Measurements from ENCODE around the gene PGD. TPM values are rescaled to one million over a fixed set of nuclear protein-coding genes. Genes with fewer than 3 reads are reported as not detected.
A peak's percentile ranks its signal among the peaks of the same experiment; 100 is the strongest.

The PGD gene
- total RNA-seq, 1 experiment from 2014 or later, result 291 TPM

DNA sequence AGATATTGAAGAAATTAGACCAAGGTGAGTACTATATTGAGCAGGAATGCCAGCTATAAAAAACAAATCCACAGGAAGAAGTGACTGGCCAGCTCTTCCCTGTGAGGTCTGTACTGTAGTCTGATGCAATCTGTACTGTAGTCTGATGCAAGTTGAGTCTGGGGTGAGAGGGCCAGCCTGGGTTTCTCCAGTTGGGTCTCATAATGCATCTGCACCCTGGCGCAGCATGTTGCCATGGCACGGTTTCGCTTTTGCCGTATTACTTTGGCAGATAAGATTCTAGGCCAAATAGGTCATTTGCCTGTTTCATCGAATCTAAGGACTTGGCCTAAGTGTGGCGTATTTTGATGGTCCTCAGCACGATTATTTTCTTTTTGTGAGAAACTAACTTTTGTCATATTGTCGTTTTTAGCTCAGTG is 24.4 kb upstream of the PGD start:
- H3K56ac ChIP-seq (ENCODE audit: insufficient read length, low read depth, low read length), result no peak overlapping the region
- no peak overlapping the region for H2AFZ ChIP-seq (ENCODE audit: low read length)
- Mint-ChIP-seq H3K27me3 (ENCODE audit: low read depth) (no peaks in the 10 kb centered on the region), H3K4me3 (no peak overlapping the region), H3K36me3 (ENCODE audit: insufficient read depth in 1 of 3, low read depth in 3 of 3) (peaks cover 31 to 75% (median 66%) of the 10 kb centered on the region in 3 experiments), H3K9me3 (no peaks in the 10 kb centered on the region), H3K27ac (peak overlapping the region in 1 of 3 experiments; percentile 32; a peak in 3 of 7 replicates), H3K4me1 (no peaks in the 10 kb centered on the region)
- no peaks in the 10 kb centered on the region for H3K79me1 ChIP-seq (ENCODE audit: insufficient read depth, low read depth, low read length, poor library complexity, severe bottlenecking)
- H2BK120ac ChIP-seq (ENCODE audit: low read depth, low read length, poor library complexity, severe bottlenecking), result no peak overlapping the region
- no peak overlapping the region for H2BK5ac ChIP-seq (ENCODE audit: insufficient read length, low read length)
- no peak overlapping the region for H3K14ac ChIP-seq (ENCODE audit: insufficient read depth, low read length)
- no peaks in the 10 kb centered on the region for H3K27me3 ChIP-seq (ENCODE audit: insufficient read depth, low read length)
- no peak overlapping the region for H4K8ac ChIP-seq (replicated peaks; ENCODE audit: insufficient read length, low read depth, low read length)
- DNase-seq, result no peak
- H3T11ph ChIP-seq (ENCODE audit: low read length), result no peak overlapping the region
- H4K5ac ChIP-seq (ENCODE audit: insufficient read length, low read depth, low read length), result no peak overlapping the region
- H2AK5ac ChIP-seq (ENCODE audit: insufficient read length, low read length), result no peak overlapping the region
- H2BK15ac ChIP-seq (ENCODE audit: low read depth, low read length), result no peak overlapping the region
- no peak overlapping the region for H3K4ac ChIP-seq (ENCODE audit: low read depth, low read length)
- no peaks in the 10 kb centered on the region for H3K9me3 ChIP-seq (ENCODE audit: control insufficient read depth, low read depth, low read length)
- no peak overlapping the region for H3K4me2 ChIP-seq (ENCODE audit: insufficient read depth, insufficient read length, low read length)
- no peak overlapping the region for H4K91ac ChIP-seq (ENCODE audit: insufficient read length, low read depth, low read length)
- H3K23ac ChIP-seq (ENCODE audit: insufficient read length, low read depth, low read length), result no peak overlapping the region
- no peaks in the 10 kb centered on the region for H3K4me1 ChIP-seq (ENCODE audit: insufficient read depth, low read length)
- no peak overlapping the region for H3K27ac ChIP-seq (ENCODE audit: insufficient read length, low read depth, low read length)
- no peaks in the 10 kb centered on the region for H3K79me2 ChIP-seq (ENCODE audit: insufficient read depth, low read length)
- no peak overlapping the region for H2BK12ac ChIP-seq (ENCODE audit: insufficient read length, low read depth, low read length)
- no peak overlapping the region for H3K9ac ChIP-seq (ENCODE audit: extremely low read depth, insufficient read length, low read length)
- no peak overlapping the region for H2BK20ac ChIP-seq (ENCODE audit: low read depth, low read length, poor library complexity, severe bottlenecking)
- no peak overlapping the region for H3K18ac ChIP-seq (ENCODE audit: insufficient read length, low read depth, low read length)
- H4K20me1 ChIP-seq (ENCODE audit: control insufficient read depth, insufficient read depth, insufficient read length), result no peaks in the 10 kb centered on the region
- no peaks in the 10 kb centered on the region for H3K23me2 ChIP-seq (ENCODE audit: insufficient read length, low read depth, low read length, poor library complexity, severe bottlenecking)
- TF ChIP-seq, protein P1, sequence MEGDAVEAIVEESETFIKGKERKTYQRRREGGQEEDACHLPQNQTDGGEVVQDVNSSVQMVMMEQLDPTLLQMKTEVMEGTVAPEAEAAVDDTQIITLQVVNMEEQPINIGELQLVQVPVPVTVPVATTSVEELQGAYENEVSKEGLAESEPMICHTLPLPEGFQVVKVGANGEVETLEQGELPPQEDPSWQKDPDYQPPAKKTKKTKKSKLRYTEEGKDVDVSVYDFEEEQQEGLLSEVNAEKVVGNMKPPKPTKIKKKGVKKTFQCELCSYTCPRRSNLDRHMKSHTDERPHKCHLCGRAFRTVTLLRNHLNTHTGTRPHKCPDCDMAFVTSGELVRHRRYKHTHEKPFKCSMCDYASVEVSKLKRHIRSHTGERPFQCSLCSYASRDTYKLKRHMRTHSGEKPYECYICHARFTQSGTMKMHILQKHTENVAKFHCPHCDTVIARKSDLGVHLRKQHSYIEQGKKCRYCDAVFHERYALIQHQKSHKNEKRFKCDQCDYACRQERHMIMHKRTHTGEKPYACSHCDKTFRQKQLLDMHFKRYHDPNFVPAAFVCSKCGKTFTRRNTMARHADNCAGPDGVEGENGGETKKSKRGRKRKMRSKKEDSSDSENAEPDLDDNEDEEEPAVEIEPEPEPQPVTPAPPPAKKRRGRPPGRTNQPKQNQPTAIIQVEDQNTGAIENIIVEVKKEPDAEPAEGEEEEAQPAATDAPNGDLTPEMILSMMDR (conservative IDR thresholded peaks at IDR 0.05), result no peak
- WGBS (ENCODE audit: extremely low coverage, insufficient read length, low lambda C conversion rate), result no CpG with 5 or more reads among the region's 8 CpGs
